Measurements from ENCODE around the gene POMT2.

The POMT2 gene

GRCh38 chr14:77259025-77259715, 61.5 kb downstream of the POMT2 start:
- DNase-seq: no peak
- no peak overlapping the region for H3K27ac Mint-ChIP-seq
- peaks cover 12% of the 10 kb centered on the region for H3K27me3 Mint-ChIP-seq
- H3K36me3 Mint-ChIP-seq (ENCODE audit: low read depth): no peaks in the 10 kb centered on the region
- no peak overlapping the region for H3K4me3 Mint-ChIP-seq
- H3K9me3 Mint-ChIP-seq: no peaks in the 10 kb centered on the region
- H3K4me1 Mint-ChIP-seq (ENCODE audit: low read depth): no peaks in the 10 kb centered on the region

GRCh38 chr14:77258566-77258965, 62.1 kb downstream of the POMT2 start:
- Mint-ChIP-seq H3K9me3 (no peaks in the 10 kb centered on the region), H3K4me3 (no peak overlapping the region), H3K36me3 (ENCODE audit: low read depth) (no peaks in the 10 kb centered on the region), H3K27ac (no peak overlapping the region), H3K27me3 (peaks cover 12% of the 10 kb centered on the region), H3K4me1 (ENCODE audit: low read depth) (no peaks in the 10 kb centered on the region)
- DNase-seq: no peak

GRCh38 chr14:77257700-77258099, 63.0 kb downstream of the POMT2 start:
- H3K9me3 Mint-ChIP-seq: no peaks in the 10 kb centered on the region
- peaks cover 12% of the 10 kb centered on the region for H3K27me3 Mint-ChIP-seq
- H3K4me1 Mint-ChIP-seq (ENCODE audit: low read depth): no peaks in the 10 kb centered on the region

GRCh38 chr14:77256694-77257093, 64.0 kb downstream of the POMT2 start:
- Mint-ChIP-seq H3K36me3 (ENCODE audit: low read depth) (no peaks in the 10 kb centered on the region), H3K4me3 (no peak overlapping the region), H3K9me3 (no peaks in the 10 kb centered on the region), H3K27ac (no peak overlapping the region), H3K27me3 (peaks cover 8% of the 10 kb centered on the region), H3K4me1 (ENCODE audit: low read depth) (no peaks in the 10 kb centered on the region)
- no peak for DNase-seq

More at GRCh38 chr14:77257700-77258099, 63.0 kb downstream of the POMT2 start:
- Mint-ChIP-seq H3K36me3 (ENCODE audit: low read depth) (no peaks in the 10 kb centered on the region), H3K27ac (no peak overlapping the region), H3K4me3 (no peak overlapping the region)
- no peak for DNase-seq

GRCh38 chr14:77253333-77254190, 67.1 kb downstream of the POMT2 start:
- Mint-ChIP-seq H3K27ac (no peak overlapping the region), H3K4me3 (no peak overlapping the region), H3K36me3 (ENCODE audit: low read depth) (no peaks in the 10 kb centered on the region)

GRCh38 chr14:77251870-77252269, 68.8 kb downstream of the POMT2 start:
- no peak overlapping the region for H3K4me3 Mint-ChIP-seq
- H3K27ac Mint-ChIP-seq: no peak overlapping the region
- DNase-seq: no peak
- no peaks in the 10 kb centered on the region for H3K27me3 Mint-ChIP-seq
- no peaks in the 10 kb centered on the region for H3K4me1 Mint-ChIP-seq (ENCODE audit: low read depth)
- no peaks in the 10 kb centered on the region for H3K36me3 Mint-ChIP-seq (ENCODE audit: low read depth)
- H3K9me3 Mint-ChIP-seq: no peaks in the 10 kb centered on the region

More at GRCh38 chr14:77253333-77254190, 67.1 kb downstream of the POMT2 start:
- H3K9me3 Mint-ChIP-seq: no peaks in the 10 kb centered on the region
- no peak for DNase-seq
- no peaks in the 10 kb centered on the region for H3K4me1 Mint-ChIP-seq (ENCODE audit: low read depth)
- no peaks in the 10 kb centered on the region for H3K27me3 Mint-ChIP-seq

- H3K27ac Mint-ChIP-seq: no peak overlapping the region
- no peaks in the 10 kb centered on the region for H3K27me3 Mint-ChIP-seq
These were observed 69.8 kb downstream of the POMT2 start for GRCh38 chr14:77250927-77251326.

GRCh38 chr14:77249286-77249685, 71.4 kb downstream of the POMT2 start:
- Mint-ChIP-seq H3K27ac (no peak overlapping the region), H3K9me3 (no peaks in the 10 kb centered on the region), H3K4me1 (ENCODE audit: low read depth) (no peaks in the 10 kb centered on the region), H3K27me3 (no peaks in the 10 kb centered on the region), H3K4me3 (no peak overlapping the region), H3K36me3 (ENCODE audit: low read depth) (no peaks in the 10 kb centered on the region)
- DNase-seq: no peak

More at GRCh38 chr14:77250927-77251326, 69.8 kb downstream of the POMT2 start:
- Mint-ChIP-seq H3K36me3 (ENCODE audit: low read depth) (no peaks in the 10 kb centered on the region), H3K4me1 (ENCODE audit: low read depth) (no peaks in the 10 kb centered on the region), H3K9me3 (no peaks in the 10 kb centered on the region), H3K4me3 (no peak overlapping the region)
- no peak for DNase-seq

GRCh38 chr14:77248666-77249065, 72.0 kb downstream of the POMT2 start:
- Mint-ChIP-seq H3K27me3 (no peaks in the 10 kb centered on the region), H3K9me3 (no peaks in the 10 kb centered on the region), H3K36me3 (ENCODE audit: low read depth) (no peaks in the 10 kb centered on the region), H3K4me1 (ENCODE audit: low read depth) (no peaks in the 10 kb centered on the region), H3K4me3 (no peak overlapping the region), H3K27ac (no peak overlapping the region)
- DNase-seq: no peak

- no peaks in the 10 kb centered on the region for H3K36me3 Mint-ChIP-seq (ENCODE audit: low read depth)
- no peak for DNase-seq
- H3K27me3 Mint-ChIP-seq: no peaks in the 10 kb centered on the region
- no peaks in the 10 kb centered on the region for H3K4me1 Mint-ChIP-seq (ENCODE audit: low read depth)
- H3K9me3 Mint-ChIP-seq: no peaks in the 10 kb centered on the region
- no peak overlapping the region for H3K27ac Mint-ChIP-seq
- H3K4me3 Mint-ChIP-seq: no peak overlapping the region
These were observed 73.9 kb downstream of the POMT2 start for GRCh38 chr14:77246784-77247183.

GRCh38 chr14:77245820-77246219, 74.9 kb downstream of the POMT2 start:
- H3K4me3 Mint-ChIP-seq: no peak overlapping the region
- no peak for DNase-seq
- no peak overlapping the region for H3K27ac Mint-ChIP-seq
- no peaks in the 10 kb centered on the region for H3K9me3 Mint-ChIP-seq
- H3K27me3 Mint-ChIP-seq: no peaks in the 10 kb centered on the region
- H3K36me3 Mint-ChIP-seq (ENCODE audit: low read depth): no peaks in the 10 kb centered on the region
- H3K4me1 Mint-ChIP-seq (ENCODE audit: low read depth): no peaks in the 10 kb centered on the region

- Mint-ChIP-seq H3K36me3 (ENCODE audit: low read depth) (no peaks in the 10 kb centered on the region), H3K4me1 (ENCODE audit: low read depth) (no peaks in the 10 kb centered on the region), H3K9me3 (no peaks in the 10 kb centered on the region), H3K27ac (no peak overlapping the region), H3K4me3 (no peak overlapping the region), H3K27me3 (no peaks in the 10 kb centered on the region)
- DNase-seq: no peak
These were observed 76.8 kb downstream of the POMT2 start for GRCh38 chr14:77243853-77244252.

GRCh38 chr14:77242752-77243151, 77.9 kb downstream of the POMT2 start:
- H3K27ac Mint-ChIP-seq: no peak overlapping the region
- H3K4me1 Mint-ChIP-seq (ENCODE audit: low read depth): no peaks in the 10 kb centered on the region
- H3K27me3 Mint-ChIP-seq: no peaks in the 10 kb centered on the region
- H3K36me3 Mint-ChIP-seq (ENCODE audit: low read depth): no peaks in the 10 kb centered on the region
- no peak for DNase-seq
- no peaks in the 10 kb centered on the region for H3K9me3 Mint-ChIP-seq
- no peak overlapping the region for H3K4me3 Mint-ChIP-seq

GRCh38 chr14:77241955-77242354, 78.7 kb downstream of the POMT2 start:
- Mint-ChIP-seq H3K27me3 (no peaks in the 10 kb centered on the region), H3K9me3 (no peaks in the 10 kb centered on the region), H3K4me3 (no peak overlapping the region), H3K4me1 (ENCODE audit: low read depth) (no peaks in the 10 kb centered on the region), H3K27ac (no peak overlapping the region), H3K36me3 (ENCODE audit: low read depth) (no peaks in the 10 kb centered on the region)
- DNase-seq: no peak

- Mint-ChIP-seq H3K9me3 (no peaks in the 10 kb centered on the region), H3K4me3 (no peak overlapping the region), H3K27ac (no peak overlapping the region), H3K4me1 (ENCODE audit: low read depth) (no peaks in the 10 kb centered on the region), H3K27me3 (no peaks in the 10 kb centered on the region), H3K36me3 (ENCODE audit: low read depth) (no peaks in the 10 kb centered on the region)
- no peak for DNase-seq
These were observed 80.3 kb downstream of the POMT2 start for GRCh38 chr14:77240336-77240915.
